ENCODE measurements around the gene DPH7.

GRCh38 chr9:137603879-137604278, 25.2 kb upstream of the DPH7 start:
- TF ChIP-seq, protein P1, sequence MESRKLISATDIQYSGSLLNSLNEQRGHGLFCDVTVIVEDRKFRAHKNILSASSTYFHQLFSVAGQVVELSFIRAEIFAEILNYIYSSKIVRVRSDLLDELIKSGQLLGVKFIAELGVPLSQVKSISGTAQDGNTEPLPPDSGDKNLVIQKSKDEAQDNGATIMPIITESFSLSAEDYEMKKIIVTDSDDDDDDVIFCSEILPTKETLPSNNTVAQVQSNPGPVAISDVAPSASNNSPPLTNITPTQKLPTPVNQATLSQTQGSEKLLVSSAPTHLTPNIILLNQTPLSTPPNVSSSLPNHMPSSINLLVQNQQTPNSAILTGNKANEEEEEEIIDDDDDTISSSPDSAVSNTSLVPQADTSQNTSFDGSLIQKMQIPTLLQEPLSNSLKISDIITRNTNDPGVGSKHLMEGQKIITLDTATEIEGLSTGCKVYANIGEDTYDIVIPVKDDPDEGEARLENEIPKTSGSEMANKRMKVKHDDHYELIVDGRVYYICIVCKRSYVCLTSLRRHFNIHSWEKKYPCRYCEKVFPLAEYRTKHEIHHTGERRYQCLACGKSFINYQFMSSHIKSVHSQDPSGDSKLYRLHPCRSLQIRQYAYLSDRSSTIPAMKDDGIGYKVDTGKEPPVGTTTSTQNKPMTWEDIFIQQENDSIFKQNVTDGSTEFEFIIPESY (IDR thresholded peaks at IDR 0.05) = no peak
- TF ChIP-seq CTCF (IDR thresholded peaks at IDR 0.05; ENCODE audit: low read depth, low read length, missing input control) (no peak), EGR1 (IDR thresholded peaks at IDR 0.05; ENCODE audit: low read depth in 2 of 2) (no peak), HNF4A (conservative IDR thresholded peaks at IDR 0.05) (no peak), TAF1 (conservative IDR thresholded peaks at IDR 0.05) (no peak), NR2F2 (IDR thresholded peaks at IDR 0.05) (no peak)

All from liver (tissue), 3 donors.